ENCODE data around the gene RELB. TPM values are rescaled to one million over a fixed set of nuclear protein-coding genes. Genes with fewer than 3 reads are reported as not detected.

RELB gene
- total RNA-seq, 2 donors from 2014 or later = 41.4 to 52.0 TPM

- H3K9me3 Mint-ChIP-seq = no peaks in the 10 kb centered on the region
- H3K27me3 Mint-ChIP-seq = no peaks in the 10 kb centered on the region
- H3K4me3 Mint-ChIP-seq = no peak overlapping the region
- H3K36me3 Mint-ChIP-seq (ENCODE audit: low read depth) = peaks cover 52% of the 10 kb centered on the region
- ATAC-seq (replicated peaks) = no peak
- H3K4me1 Mint-ChIP-seq = no peaks in the 10 kb centered on the region
- H3K27ac Mint-ChIP-seq = no peak overlapping the region
Observed at GRCh38 chr19:45070861-45071544, 69.7 kb downstream of the RELB start.

GRCh38 chr19:45071545-45071938, 70.3 kb downstream of the RELB start:
- H3K4me1 Mint-ChIP-seq = no peaks in the 10 kb centered on the region
- H3K4me3 Mint-ChIP-seq = no peak overlapping the region
- no peaks in the 10 kb centered on the region for H3K27me3 Mint-ChIP-seq
- peaks cover 48% of the 10 kb centered on the region for H3K36me3 Mint-ChIP-seq (ENCODE audit: low read depth)
- H3K9me3 Mint-ChIP-seq = no peaks in the 10 kb centered on the region
- no peak overlapping the region for H3K27ac Mint-ChIP-seq
- no peak for ATAC-seq (replicated peaks)

- Mint-ChIP-seq H3K36me3 (ENCODE audit: low read depth) (peaks cover 41% of the 10 kb centered on the region), H3K9me3 (no peaks in the 10 kb centered on the region), H3K27ac (peak overlapping the region; percentile 38), H3K27me3 (no peaks in the 10 kb centered on the region), H3K4me1 (peaks cover 6% of the 10 kb centered on the region), H3K4me3 (no peak overlapping the region)
- ATAC-seq (replicated peaks) = no peak
Observed at GRCh38 chr19:45071969-45072790, 70.9 kb downstream of the RELB start.

DNA sequence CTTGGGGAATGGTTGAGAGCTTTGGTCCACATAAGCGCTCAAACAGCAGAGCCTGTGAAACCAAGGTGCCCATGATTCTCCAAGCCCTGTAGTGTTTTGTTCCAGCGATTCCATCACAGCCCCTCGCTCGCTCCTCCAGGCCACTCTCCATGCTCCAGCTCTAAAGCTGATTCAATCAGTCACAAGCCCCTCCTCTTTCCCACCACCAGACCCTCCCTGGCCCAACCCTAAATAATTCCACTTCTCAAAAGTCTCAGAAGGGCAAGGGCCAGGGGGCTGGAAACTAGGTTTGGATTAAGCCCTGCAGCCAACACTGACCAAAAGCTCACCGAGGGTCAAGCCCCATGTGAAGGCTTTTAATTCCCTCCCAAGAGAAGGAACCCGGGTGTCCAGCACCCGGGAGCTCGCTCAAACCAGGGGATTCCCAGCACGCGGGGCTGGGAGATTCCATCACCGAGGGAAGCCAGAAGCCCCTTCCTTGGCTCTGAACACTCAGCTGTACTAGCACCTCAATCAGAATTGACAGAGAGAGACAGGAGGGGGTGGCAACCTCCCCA, 73.6 kb downstream of the RELB start:
- ATAC-seq (replicated peaks) = no peak
- peaks cover 25% of the 10 kb centered on the region for H3K36me3 Mint-ChIP-seq (ENCODE audit: low read depth)
- H3K4me3 Mint-ChIP-seq = peak overlapping the region; percentile 82
- H3K4me1 Mint-ChIP-seq = peaks cover 11% of the 10 kb centered on the region
- H3K27me3 Mint-ChIP-seq = no peaks in the 10 kb centered on the region
- no peak overlapping the region for H3K27ac Mint-ChIP-seq
- H3K9me3 Mint-ChIP-seq = no peaks in the 10 kb centered on the region

- no peak overlapping the region for H3K27ac Mint-ChIP-seq
- H3K36me3 Mint-ChIP-seq (ENCODE audit: low read depth) = peaks cover 25% of the 10 kb centered on the region
- no peaks in the 10 kb centered on the region for H3K9me3 Mint-ChIP-seq
- peaks cover 11% of the 10 kb centered on the region for H3K4me1 Mint-ChIP-seq
- no peaks in the 10 kb centered on the region for H3K27me3 Mint-ChIP-seq
- H3K4me3 Mint-ChIP-seq = peak overlapping the region; percentile 82
- peak; percentile 54 for ATAC-seq (replicated peaks)
Observed at GRCh38 chr19:45075301-45076028, 74.2 kb downstream of the RELB start.

- Mint-ChIP-seq H3K4me3 (peak within 1 kb of the TSS; percentile 82), H3K36me3 (ENCODE audit: low read depth) (peaks cover 25% of the 10 kb centered on the region), H3K27me3 (no peaks in the 10 kb centered on the region), H3K9me3 (no peaks in the 10 kb centered on the region), H3K4me1 (peaks cover 14% of the 10 kb centered on the region), H3K27ac (peak within 1 kb of the TSS; percentile 41)
- peak; percentile 79 for ATAC-seq (replicated peaks)
Observed at GRCh38 chr19:45076029-45076850, 75.0 kb downstream of the RELB start, which contains the start of gene ZNF296. Gene ZNF296, minus strand, starts transcription at chr19:45076478. Its CDS starts 105 bp downstream, at chr19:45076373.

GRCh38 chr19:45076851-45077730, 75.8 kb downstream of the RELB start:
- ATAC-seq (replicated peaks) = no peak
- peak overlapping the region; percentile 41 for H3K27ac Mint-ChIP-seq
- peak overlapping the region; percentile 82 for H3K4me3 Mint-ChIP-seq
- H3K36me3 Mint-ChIP-seq (ENCODE audit: low read depth) = peaks cover 30% of the 10 kb centered on the region
- H3K27me3 Mint-ChIP-seq = no peaks in the 10 kb centered on the region
- peaks cover 21% of the 10 kb centered on the region for H3K4me1 Mint-ChIP-seq
- H3K9me3 Mint-ChIP-seq = no peaks in the 10 kb centered on the region

DNA sequence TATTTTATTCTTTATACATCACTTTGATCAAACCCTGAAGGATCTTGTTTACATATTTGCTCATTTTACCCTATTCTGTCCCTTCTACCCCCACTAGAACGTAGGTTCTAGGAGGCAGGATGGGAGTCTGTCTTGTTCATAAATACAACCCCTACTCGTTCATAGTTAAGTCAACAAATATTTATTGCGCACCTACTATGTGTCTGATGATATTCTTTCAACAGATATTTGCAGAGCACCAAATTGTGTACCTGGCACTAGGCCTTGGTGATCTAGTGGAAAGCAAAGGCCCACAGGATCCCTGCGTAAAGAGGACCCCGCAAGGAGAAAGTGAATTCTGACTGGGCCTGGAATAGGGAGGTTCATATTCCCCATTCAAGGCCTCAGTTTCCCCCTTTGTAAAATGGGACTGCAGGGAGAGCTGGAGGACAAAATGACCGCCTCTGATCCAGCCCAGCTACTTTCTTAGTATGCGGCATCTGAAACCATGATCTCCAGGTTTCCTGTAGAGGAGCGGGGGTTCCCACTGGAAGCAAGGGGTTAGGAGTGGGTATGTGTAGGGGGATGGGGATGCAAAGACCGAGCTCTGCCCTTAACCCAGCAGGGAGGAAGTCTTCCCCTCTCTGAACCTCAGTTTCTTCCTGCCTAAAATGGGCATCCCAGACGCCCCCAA, 77.3 kb downstream of the RELB start:
- H3K4me3 Mint-ChIP-seq = peak overlapping the region; percentile 98
- peak overlapping the region; percentile 22 for H3K27ac Mint-ChIP-seq
- ATAC-seq (replicated peaks) = no peak
- H3K4me1 Mint-ChIP-seq = peaks cover 24% of the 10 kb centered on the region
- H3K9me3 Mint-ChIP-seq = no peaks in the 10 kb centered on the region
- H3K36me3 Mint-ChIP-seq (ENCODE audit: low read depth) = peaks cover 45% of the 10 kb centered on the region
- no peaks in the 10 kb centered on the region for H3K27me3 Mint-ChIP-seq

DNA sequence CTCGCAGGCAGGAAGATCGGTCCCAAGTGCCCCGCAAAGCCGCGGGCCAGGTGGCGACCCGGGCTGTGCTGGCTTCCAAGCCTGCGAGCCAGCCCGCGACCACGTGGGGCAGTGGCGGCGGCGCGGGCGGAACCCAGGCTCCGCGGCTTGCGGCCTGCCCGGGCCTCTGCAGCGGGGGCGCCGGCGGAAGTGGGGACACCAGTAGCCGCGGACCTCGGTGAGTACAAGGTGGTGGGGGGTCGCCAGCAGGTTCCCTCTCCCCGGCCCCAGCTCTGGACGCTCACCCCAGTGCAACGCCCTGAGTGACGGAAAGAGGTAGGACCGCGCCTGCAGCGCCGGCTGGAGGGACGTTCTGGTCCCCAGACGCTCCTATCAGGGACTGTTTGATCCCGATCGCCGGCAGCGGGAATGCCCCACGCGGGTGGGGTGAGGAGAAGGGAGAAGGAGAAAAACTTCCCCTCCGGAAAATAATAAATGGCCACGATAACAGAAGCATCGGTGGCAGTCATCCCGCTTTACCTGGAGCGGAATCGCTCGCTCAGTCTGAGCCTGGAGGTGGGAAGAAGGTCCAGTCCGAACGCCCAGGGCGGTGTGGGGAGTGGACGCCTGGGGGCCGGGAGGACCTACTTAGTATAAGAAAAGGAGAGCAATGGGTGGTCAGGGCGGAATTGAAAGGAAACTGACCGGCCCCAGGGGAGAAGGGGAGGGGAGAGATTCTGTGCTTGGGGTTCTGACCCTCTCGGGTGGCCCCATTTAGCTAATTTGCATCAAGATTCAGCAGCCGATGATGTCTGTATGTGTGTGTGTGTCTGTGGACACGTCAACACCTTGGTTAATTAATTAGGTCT, 78.0 kb downstream of the RELB start, which contains the start of gene GEMIN7:
GEMIN7 (plus strand) TSS at position 198 of the 848 bp plus-strand sequence. CDS start 10,855 bp downstream, outside the sequence.
- Mint-ChIP-seq H3K4me3 (peak within 1 kb of the TSS; percentile 98), H3K4me1 (peaks cover 24% of the 10 kb centered on the region), H3K9me3 (no peaks in the 10 kb centered on the region), H3K36me3 (ENCODE audit: low read depth) (peaks cover 47% of the 10 kb centered on the region), H3K27ac (peak within 1 kb of the TSS; percentile 98), H3K27me3 (no peaks in the 10 kb centered on the region)
- peak; percentile 64 for ATAC-seq (replicated peaks)

DNA sequence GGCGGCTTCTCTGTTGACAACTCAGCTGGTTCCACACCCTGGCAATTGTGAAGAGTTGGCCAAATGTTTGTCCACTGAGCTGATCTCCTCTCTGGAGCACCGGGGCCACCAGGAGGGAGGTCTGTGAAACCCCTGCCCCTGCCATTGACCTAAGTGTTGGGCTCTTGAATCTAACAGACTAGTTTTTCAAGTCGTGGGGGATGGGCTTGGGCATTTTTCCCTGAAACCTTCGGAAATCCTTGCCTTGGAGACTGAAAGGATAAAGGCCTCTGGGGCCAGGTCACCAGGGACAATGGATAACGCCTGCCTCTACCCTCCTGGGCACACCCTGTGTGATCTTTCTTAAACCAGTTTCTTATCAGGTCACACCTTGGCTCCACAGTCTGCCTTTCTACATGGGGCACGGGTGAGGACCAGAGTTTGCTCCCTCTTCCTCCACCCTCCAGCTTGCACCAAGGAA, 78.7 kb downstream of the RELB start:
- Mint-ChIP-seq H3K27me3 (no peaks in the 10 kb centered on the region), H3K4me3 (peak overlapping the region; percentile 98), H3K9me3 (no peaks in the 10 kb centered on the region), H3K36me3 (ENCODE audit: low read depth) (peaks cover 49% of the 10 kb centered on the region), H3K27ac (peak overlapping the region; percentile 98), H3K4me1 (peaks cover 24% of the 10 kb centered on the region)
- no peak for ATAC-seq (replicated peaks)

- Mint-ChIP-seq H3K27ac (peak overlapping the region; percentile 98), H3K4me3 (peak overlapping the region; percentile 98)
Observed at GRCh38 chr19:45082170-45082569, 80.9 kb downstream of the RELB start.

More at GRCh38 chr19:45082170-45082569, 80.9 kb downstream of the RELB start:
- Mint-ChIP-seq H3K4me1 (peaks cover 18% of the 10 kb centered on the region), H3K36me3 (ENCODE audit: low read depth) (peaks cover 68% of the 10 kb centered on the region), H3K9me3 (no peaks in the 10 kb centered on the region), H3K27me3 (no peaks in the 10 kb centered on the region)
- no peak for ATAC-seq (replicated peaks)

Measured in activated T-helper 17 cell treated with anti-CD3 and anti-CD28 coated beads, Interleukin-2, amount 50 U/mL, for 72 hours (primary cell).